HG03066 (cell line): ENCODE measurements around the gene TBC1D22B.
"Not testable (repeated sequence)": the region's sequence is repeated elsewhere in the genome, so short reads cannot be mapped to it uniquely, and the experiment has no call there.

ENCODE experiments used
- ATAC-seq: cut with Tn5 transposase; IDR thresholded peaks from one replicate; pipeline ENCODE4 v1.9.1; 2021; ENCODE audit warnings: low read depth; ENCODE audit not compliant: unreplicated experiment

The TBC1D22B gene

DNA sequence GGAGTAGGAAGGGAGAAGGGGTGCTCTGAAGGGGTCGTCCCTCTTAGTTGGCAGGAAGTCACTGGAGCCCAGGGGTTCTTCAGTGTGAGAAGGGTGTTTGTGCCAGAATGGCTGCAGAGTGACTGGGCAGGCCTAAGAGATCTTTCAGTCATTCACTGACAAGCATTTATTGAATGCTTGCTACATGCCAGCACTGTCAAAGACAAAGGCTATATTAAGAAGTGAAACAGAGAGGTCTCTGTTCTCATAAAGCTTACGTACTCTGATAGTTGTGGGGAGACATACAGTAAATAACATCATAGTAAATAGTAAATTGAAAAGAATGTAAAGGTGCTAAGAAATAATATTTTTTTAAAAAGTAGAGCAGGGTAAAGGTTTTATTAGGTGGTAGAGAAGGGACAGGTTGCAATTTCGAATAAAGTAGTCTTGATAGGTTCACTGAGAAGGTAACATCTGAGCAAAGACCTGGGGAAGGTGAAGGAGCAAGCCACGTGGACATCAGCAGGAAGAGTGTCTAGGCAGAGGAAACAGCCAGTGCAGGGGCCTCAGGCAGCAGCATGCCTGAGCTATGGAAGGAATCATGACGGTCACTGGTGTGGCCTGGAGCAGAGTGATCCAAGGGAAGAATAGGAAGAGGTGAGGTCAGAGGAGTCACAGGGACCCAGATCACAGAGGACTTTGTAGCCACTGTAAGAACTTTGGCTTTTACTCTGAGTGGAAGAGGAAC, 59.9 kb downstream of the TBC1D22B start:
- no peak for ATAC-seq

DNA sequence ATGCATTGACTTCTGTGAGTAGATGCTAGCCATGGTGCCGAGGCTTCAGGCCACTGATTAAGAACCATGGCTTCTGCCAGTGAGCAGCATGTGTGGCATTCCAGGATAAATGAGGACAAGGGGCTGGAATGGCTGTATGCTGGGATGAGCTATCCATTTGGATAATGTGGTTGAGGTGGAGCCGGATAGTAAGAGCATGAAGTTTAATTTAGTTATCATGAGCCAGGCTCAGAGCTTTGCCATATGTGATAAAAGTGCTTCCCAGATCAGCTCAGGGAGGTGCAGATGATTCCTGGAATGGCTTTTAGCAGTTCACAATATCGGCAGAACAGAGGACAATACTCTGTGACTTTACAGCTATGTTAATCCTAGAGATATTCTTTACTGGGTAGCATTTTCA, 61.6 kb downstream of the TBC1D22B start:
- ATAC-seq, result no peak

DNA sequence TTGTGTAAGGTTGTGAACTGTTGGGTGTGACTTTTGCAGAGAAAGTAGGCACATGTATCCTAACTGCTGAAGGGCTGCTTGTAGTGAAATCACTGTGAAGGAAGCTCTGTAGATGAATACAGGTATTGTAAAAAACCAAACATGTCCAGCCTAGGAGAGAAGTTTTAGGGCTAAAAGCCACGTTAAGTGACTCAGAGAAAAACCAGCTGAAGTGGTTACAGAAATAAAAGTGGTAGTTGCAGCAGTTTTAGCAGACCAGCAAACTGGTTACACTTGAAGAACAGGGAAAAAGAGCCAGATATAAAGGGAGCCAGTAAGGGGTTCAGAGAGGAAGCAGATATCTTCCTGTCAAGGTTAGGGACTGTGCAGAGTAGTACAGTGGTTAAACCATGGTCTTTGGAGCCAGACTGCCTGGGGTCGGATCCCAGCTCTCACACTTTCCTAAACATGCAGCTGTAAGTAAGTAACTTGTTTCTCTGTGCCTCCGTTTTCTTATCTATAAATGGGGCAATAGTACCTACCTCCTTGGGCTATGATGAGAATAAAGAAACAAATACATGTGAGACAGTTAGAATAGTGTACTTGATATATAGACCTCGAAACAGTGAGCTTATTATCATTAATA, 62.4 kb downstream of the TBC1D22B start:
- ATAC-seq, result no peak

DNA sequence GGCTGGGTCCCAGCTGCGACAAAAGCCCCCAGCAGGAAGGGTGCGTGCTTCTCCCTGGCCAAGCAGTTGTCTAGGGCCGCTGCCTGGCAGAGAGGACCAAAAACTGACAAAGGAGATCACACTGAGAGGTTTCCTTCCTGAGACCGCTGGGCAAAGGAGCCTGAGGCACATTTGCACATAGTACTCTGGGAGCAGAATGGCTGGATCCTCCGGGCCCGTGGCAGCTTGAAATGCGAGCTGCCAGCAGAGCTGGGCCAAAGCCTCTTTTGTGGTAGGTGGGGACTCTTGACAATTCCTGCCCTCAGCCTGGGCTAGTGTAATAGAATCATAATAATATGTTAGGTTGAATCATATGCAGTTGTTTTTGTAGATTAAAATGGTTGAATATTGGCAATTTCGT, 63.1 kb downstream of the TBC1D22B start:
- ATAC-seq, result no peak

DNA sequence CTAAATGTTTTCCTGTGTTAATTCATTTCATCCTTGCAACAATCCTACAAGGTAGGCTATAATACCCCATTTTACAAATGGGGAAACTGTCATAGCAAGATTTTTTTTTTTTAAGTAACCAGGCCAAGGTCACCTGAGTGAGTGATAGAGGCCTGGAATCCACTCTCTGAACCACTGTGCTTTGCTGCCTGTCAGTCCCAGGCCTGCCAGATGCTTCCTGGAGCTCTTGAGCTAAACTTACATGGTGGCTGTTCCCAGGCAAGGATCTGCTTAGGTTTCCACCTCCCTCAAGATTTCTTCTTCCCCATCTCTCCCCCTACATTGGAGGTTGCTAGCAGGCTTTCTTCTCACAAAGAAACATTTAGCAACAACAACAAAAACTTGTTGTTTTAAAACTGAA, 63.5 kb downstream of the TBC1D22B start:
- no peak for ATAC-seq

DNA sequence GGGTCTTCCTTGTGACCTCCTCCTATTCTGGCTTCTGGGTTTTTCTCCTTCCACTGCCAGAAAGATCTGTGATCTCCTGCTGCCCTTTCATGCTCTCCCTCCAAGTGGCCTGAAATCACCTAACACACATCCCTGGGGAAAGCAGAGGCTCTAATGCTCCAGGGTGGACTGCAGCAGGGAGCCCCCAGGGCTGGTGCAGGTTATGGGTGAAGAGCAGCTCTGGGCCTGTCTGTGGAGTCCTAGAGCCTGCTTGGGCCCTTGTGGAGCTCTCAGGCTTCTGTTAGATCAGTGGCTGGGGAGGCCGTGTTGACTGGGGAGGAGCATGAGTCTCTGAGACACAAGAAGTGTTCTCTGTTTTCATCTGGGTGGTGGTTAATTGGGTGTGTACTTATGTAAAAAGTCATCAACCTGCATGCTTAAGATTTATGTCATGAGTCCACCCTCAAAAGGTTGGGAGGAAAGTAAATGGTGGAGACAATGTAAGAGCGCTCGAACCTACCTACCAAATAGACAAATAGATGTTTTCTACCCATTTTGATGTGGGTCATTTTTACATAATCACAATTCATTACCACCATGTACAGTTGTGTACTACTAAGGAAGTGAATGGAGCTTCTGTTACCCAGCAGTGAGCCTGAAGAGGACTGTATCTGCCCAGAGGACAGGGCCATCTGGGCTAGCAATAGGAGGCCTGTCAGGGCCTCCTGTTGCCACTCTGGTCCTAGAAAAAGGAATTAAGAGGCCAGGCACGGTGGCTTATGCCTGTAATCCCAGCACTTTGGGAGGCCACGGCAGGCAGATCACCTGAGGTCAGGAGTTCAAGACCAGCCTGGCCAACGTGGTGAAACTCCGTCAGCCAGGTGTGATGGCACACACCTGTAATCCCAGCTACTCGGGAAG, 64.2 kb downstream of the TBC1D22B start:
- ATAC-seq, result no peak

DNA sequence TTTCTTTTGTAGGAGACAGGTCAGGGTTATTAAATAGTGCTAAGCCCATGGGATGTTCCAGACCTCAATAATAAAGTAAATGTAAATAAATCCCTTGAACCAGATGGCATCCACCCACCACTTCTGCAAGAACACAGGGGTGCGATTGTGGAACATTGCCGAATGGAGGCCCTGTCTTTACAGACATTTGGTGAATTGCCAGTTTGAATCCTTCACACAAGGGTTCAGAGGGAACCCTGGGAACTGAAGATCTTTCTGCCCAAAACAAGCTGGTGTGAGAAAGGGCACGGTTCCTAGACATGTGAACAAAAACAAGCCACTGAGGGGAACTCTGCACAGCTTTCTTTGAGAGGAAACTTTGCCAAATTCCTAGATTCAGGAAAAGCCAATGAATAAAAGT, 66.0 kb downstream of the TBC1D22B start:
- ATAC-seq, result no peak

DNA sequence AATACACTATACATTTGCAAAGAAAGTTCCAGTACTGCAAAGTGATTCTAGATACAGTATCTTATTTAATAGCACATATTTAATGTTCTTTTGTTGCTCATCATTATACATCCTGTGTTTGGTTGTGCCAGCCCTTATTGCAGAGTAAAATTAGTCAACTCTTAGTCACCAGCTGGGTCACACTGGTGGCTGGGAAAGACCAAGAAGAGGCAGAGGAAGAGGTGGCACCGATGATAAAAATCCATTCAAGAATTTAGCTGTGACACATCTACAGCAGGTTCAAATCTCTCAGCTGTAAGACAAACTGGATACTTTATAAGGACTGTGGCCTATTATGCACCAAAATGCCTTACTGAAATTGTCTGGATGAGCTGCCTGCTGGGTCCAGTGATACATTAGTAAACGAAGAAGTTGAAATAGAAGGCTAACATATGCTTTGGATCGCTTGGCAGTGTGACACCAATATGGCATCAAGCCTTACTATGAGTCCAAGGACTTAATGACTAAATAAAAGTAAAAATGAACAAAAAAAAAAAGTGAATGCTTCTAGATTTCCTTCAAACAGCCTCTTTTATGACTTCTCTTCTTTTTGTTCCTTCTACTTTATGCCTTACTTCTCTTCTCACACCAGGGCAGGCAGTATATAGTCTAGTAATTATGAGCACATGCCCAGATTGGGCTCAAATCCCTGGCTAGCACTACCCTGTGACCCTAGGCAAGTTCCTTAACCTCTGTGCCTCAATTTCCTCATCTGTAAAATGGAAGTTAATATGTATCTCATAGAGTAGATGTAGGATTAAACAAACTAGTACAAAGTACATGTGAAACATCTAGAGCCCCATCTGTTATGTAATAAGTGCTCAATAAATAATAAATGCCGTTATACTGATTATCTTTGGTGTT, 66.8 kb downstream of the TBC1D22B start:
- no peak for ATAC-seq

DNA sequence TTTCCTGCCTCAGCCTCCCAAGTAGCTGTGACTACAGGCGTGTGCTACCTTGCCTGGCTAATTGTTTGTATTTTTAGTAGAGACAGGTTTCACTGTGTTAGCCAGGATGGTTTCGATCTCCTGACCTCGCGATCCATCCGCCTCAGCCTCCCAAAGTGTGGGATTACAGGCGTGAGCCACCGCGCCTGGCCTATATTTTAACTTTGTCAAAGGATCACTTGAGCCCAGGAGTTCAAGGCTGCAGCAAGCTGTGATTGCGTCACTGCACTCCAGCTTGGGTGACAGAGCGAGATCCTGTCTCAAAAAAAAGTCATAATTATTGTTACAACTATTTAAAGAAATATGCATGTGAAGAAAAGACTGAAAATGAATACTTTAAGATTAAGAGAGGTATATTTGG, 72.8 kb downstream of the TBC1D22B start:
- ATAC-seq, result not testable (repeated sequence)

DNA sequence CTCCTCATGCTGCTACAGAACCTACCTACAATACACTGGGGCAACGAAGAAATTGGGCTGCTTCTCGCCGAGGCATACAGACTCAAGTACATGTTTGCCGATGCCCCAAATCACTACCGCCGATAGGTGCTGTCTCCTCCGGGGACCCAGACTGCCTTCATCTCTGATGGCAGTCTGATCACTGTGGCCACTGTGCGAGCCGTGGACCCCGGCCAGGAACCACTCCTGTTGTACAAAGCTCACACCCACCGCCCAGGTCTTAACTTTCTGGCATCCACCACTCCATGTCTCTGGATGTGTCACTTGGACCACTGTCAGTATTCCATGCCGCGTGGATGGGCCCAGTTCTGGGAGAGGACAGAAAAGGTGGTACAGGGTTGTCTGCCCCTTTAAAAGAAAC, 73.5 kb downstream of the TBC1D22B start:
- no peak for ATAC-seq

DNA sequence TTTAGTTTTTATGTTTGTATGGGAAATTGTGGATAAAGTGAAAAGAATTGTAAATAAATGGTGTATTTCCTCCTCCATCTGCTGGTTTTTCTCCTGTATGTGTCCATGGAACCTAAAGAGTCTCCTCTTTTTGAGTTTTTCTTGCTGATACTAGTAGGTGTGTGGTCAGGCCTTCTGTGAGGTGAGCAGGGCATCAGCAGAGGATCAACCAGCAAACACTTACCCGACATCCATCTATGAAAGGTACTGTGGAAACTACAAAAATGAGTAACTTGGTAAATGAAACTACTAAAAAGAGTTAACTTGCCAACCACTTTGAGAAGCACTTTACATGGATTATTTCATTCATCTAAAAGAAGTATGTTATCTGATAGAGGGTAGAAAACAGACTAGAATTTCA, 75.3 kb downstream of the TBC1D22B start:
- ATAC-seq, result no peak

DNA sequence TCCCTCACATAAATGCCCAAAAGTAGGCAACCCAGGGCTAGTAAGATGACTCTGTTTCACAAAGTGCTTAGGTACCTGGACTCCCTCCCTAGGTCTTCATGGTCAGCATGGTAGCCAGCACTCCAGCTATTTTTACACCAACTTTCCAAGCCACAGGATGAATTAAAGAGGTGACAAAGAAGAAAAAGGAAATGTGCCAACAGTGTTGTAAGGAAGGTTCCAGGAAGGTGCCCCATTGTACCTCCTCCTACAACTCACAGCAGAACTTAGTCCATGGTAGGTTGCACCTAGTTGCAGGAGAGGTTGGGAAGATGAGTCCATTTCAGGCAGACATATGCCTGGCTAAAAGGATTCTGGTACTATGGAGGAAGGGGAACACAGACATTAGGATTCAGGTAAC, 76.5 kb downstream of the TBC1D22B start:
- ATAC-seq, result no peak

DNA sequence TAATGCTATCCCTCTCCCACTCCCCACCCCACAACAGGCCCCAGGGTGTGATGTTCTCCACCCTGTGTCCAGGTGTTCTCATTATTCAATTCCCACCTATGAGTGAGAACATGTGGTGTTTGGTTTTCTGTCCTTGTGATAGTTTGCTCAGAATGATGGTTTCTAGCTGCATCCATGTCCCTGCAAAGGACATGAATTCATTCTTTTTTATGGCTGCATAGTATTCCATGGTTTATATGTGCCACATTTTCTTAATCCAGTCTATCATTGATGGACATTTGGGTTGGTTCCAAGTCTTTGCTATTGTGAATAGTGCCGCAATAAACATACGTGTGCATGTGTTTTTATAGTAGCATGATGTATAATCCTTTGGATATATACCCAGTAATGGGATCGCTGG, 80.7 kb downstream of the TBC1D22B start:
- ATAC-seq, result not testable (repeated sequence)

DNA sequence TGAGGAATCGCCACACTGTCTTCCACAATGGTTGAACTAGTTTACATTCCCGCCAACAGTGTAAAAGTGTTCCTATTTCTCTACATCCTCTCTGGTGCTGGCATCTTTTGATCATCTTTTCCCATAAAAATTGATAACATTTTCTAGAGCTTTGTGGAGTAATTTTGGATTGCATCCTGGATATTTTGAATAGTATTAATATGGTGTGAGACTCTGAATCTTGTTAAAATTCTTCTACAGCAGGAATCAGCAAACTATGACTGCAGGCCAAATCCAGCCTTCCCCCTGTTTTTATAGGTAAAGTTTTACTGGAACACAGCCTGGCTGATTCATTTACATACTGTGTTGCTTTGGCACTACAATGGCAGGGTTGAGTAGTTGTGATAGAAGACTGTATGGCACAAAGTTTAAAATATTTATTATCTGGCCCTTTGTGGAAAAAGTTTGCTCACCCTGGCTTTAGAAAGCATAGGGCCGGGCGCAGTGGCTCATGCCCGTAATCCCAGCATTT, 81.2 kb downstream of the TBC1D22B start:
- no peak for ATAC-seq

DNA sequence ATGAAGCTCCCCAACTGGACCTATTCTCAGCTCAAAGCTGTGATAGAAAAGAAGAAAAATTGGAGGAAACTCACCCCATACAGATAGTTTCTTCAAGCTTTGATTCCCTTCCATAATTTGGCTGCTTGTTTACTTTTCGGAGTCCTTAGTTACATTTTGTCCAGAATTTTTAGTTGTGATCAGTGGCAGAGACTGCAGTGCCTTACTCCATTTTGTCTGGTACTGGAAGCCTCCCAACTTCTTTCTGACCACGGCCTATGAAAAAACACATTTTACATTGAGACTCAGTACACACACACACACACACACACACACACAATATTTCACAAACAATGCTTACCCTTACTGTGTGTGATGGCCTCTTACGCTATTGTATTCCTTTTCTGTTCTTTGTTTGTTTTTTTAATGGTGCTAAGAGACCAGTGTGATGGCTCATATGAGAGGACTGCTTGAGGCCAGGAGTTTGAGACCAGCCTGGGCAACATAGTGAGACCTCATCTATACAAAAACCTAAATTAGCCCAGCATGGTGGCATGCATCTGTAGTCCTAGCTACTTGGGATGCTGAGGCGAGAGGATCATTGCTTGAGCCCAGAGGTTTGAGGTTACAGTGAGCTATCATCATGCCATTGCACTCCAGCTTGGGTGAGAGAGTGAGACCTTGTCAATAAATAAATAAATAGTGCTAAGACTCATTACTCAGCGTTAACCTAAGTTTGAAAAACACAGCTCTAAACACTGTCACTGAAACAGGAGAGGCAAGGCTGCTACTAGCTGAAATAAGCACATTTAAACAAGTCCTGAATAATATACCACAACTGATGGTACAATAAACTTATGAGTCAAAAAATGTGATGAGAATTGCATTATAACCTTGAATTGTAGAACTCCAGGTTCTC, 82.4 kb downstream of the TBC1D22B start:
- no peak for ATAC-seq

DNA sequence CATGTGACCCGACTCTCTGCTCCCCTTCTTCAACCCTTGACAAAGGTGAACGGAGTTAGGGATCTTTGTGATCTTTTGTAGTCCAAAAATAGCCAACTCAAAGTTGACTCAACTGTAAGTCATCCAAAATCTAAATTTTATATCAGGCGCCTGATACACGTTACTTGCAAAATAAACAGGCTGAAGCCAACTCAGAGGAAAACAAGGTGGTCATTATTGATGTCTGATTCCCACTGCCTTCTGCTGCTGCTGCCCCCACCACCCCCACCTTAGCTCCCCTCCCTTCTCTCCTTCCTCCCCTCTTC, 83.0 kb downstream of the TBC1D22B start:
- ATAC-seq, result no peak

DNA sequence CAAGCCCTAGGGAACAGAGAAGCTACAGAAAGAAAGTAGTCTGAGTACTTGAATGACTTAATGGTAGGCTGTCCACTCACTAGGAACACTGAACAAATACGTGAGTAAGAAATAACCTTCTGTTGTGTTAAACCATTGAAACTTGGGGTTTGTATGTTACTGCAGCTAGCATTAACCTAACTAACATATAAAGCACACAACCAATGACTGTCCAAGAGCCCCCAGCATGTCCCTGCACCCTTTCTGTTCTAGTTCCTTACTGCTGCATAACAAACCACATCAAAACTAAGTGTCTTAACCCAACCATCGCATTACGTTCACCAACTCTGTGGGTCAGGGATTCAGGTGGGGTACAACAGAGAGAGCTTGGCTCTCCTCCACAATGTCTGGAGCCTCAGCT, 85.7 kb downstream of the TBC1D22B start:
- ATAC-seq, result no peak

DNA sequence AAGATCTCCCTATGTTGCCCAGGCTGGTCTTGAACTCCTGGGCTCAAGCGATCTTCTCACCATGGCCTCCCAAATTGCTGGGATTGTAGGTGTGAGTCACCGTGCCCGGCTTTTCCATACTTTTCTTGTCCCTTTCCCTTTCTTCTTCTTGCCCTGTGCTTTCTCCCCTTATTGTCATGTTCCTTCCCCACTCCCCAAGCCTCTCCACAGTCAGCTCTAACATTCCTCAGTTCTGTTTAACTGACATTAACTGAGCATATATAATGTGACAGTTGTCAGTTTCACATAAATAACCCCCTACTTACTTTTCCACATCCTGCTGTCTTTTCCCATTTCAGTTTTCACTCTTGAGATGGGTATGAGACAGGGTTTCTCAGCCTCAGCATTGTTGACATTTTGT, 86.7 kb downstream of the TBC1D22B start:
- no peak for ATAC-seq

DNA sequence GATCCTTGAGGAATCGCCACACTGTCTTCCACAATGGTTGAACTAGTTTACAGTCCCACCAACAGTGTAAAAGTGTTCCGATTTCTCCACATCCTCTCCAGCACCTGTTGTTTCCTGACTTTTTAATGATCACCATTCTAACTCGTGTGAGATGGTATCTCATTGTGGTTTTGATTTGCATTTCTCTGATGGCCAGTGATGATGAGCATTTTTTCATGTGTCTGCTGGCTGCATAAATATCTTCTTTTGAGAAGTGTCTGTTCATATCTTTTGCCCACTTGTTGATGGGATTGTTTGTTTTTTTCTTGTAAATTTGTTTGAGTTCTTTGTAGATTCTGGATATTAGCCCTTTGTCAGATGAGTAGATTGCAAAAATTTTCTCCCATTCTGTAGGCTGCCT, 88.2 kb downstream of the TBC1D22B start:
- not testable (repeated sequence) for ATAC-seq
